Nucleus accumbens (tissue), 56 donors: Measurements from ENCODE around the gene N4BP2L1.

Experiments used
- DNase-seq, 56 donors: peaks; one replicate each; lab custom pipeline; 2025; lab: John Stamatoyannopoulos, UW

N4BP2L1 gene

DNA sequence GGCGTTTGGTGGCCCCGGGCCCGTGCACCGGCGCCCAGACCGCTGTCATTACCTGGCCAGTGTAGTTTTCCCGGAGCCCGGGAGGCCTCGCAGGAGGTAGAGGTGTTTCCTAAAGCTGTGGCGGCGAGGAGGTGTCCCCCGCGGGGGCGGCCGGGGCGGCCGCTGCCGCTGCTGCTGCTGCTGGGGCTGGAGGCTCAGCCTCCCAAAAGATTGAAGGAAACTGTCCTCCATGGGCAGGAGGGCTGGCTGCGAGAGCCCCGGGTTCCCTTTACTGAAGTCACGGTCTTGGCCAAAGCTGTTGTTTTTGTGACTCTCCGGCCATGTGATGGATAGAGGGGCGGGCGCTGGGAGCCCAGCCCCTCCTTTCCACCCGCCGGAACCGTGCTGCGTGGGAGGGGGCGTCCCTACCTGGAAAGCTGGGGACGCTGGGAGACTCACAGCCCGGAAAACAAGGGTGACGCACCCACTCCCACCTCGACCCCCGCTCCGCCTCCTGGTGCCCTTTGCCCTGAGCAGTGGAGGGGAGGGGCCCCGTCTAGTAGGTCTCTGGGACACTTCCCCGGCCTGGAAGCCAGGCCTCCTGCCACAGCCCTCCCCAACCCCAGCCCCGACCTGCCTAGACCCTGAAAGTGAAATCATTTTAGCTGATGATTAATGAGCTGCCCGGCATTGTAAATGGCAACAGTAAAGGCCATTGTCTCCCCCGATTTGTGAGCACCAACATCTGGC, at the start of gene N4BP2L1:
Gene N4BP2L1, minus strand, starts transcription at position 279 of the 729 bp plus-strand sequence. Its CDS starts 48 bp downstream, at position 231.
- peak in 54 of 56 donors; percentile 13 to 97 (median 72) for DNase-seq

DNA sequence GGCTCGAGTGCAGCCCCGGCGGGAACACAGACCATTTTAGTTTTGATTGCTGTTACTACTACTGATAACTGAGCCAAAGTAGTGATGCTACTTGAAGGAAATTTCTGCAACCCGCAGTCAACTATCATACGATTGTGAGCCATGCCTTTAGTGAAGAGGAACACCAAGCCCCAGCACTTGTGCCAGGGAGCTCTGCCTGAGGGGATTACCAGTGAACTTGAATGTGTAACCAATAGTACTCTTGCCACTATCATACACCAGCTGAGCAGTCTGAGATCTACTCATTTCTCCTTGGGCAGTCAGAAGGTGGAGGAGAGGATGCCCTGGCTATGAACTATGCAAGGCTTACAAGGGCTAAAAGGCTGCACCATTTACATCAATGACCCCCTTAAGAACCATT, 49.0 kb upstream of the N4BP2L1 start:
- DNase-seq, result no peak

DNA sequence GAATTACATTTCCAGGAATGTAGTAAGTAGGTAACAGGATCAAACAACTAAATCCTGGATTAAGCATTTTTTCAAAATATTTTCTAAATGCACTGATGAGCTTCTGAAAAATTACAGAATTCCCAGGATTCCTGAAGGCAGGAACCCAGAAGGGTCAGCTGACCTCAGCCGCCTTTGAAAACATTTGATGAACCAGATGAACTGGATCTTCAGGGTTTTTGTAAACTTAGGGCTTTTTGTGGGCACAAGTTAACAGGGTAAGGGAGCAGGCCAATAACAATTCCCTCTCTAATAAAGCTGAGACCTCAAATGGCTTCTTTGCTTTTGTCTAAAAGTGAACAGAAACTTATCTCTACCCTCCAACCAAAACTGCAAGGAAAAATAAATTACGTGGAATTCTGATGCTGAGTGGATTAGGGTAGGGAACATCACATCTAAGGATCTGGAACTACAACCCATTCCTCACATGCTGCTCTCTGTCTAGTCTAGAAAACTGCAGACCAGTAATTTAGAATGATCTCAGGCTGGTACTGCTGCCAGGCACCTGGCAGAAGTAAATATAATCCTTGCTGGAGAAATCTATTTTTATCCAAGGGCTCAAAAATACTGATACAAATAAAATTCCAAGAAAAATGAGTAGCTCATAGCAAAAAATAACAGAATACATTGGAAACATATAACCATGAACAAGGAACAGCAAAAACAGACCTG, 48.2 kb upstream of the N4BP2L1 start:
- no peak for DNase-seq

DNA sequence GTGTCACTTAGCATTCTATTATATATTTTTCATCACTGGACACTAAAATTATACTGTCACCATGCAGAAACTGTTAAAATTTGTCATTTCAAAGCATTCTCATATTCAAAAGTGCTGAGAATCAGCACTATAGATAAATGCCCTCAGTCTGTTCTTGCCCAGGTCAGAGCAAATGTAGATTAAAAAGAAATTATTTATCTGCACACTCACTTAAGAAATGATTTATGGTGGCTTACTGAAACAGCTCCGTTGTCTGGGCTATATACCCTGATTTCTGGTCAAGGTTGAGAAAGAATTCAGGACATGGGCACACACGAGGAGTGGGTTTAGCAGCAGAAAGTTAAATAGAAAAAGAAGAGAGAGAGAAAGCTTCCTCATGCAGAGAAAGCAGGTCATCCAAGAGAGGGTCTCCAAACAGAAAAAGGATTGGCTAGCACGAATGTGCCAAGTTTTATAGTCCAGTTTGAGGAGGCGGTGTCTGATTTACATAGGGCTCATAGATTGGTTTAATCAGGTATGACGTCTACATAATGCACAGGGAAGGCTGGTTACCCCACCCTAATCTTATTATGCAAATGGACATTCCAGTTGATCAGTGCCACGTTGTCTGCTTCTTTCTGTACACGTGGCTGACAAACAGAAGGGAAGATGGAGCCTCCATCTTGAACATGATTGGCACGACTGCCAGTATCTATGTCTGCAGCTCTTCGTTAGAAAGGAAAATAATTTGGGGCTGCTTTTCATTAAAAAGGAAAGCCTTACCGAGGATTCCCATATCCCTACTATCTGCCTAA, 47.3 kb upstream of the N4BP2L1 start:
- no peak for DNase-seq

DNA sequence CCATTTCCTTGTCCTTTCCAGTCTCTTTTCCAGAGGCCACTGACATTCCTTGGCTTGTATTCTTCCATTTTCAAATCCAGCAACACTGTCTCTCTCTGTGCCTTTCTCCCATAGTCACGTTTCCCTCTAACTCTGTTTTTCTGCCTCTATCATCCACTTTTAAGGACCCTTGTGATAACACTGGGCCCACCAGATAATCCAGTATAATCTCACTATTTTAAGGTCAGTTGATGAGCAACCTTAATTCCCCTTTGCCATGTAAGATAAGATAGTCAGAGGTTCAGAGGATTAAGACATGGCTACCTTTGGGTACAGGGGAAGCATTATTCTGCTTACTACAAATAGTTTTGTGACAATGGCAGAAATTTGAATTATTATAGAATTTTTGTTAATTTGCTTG, 45.7 kb upstream of the N4BP2L1 start:
- no peak for DNase-seq

DNA sequence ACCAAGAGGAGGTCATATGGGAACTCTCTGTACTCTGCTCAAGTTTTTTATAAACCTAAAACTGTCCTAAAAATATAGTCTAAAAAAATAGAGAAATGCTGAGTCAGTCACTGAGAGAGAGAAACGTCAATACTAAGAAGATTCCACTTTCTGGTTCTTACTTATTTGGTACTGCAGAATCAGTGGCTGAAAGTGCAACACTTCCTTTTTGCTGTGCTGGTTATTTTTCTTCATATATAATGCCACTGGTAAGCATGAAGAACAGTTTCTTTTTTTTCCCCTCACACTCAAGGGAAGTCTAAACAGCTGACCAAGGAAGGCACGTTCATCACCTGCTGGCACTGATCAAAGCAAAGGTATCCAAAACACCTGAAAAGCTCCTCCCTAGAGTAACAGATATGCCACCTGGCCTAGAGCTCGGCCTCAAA, 44.3 kb upstream of the N4BP2L1 start:
- DNase-seq, result no peak

GRCh38 chr13:32471187-32471922, 43.4 kb upstream of the N4BP2L1 start:
- peak in 42 of 56 donors; percentile 3 to 74 (median 39) for DNase-seq

DNA sequence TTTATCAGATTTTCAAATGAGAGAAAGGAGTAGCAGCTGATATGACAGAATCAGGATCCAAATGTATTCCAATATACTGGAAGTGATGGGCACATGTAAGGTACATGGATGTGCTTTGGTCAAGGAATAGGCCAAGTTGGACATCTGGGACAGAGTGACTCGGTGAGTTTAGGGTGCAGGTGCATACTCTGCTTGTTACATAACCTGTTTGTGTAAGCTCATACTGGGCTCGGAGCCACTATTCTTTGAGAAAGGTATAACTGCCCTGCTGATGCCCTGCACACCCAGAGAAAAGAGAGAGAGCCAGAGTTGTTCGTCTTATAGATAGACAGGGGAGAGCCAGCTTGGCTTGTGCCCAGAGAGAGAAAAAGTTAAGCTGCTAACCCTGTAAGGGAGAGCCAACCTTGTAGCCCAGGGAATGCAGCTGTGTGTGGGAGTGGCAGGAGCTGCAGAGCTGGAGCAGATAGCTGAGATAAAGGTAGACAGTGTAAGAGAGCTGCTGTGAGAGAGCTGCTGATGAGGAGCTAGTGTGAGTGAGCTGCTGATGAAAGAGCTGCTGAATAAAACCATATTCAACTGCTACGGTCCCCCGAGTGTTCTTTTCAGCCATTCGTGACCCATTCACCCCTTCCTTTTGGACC, 40.7 kb upstream of the N4BP2L1 start:
- DNase-seq, result no peak

DNA sequence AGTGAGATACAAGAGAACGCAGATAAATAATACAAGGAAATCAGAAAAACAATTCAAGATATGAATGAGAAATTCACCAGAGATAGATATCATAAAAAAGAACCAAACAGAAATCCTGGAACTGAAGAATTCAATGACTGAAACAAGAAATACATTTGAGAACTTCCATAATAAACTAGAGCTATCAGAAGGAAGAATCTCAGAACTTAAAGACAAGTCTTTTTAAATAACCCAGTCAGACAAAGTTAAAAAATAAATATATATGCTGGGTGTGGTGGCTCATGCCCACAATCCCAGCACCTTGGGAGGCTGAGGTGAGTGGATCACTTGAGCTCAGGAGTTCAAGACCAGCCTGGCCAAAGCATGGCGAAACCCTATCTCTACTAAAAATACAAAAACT, 28.7 kb upstream of the N4BP2L1 start:
- no peak for DNase-seq

GRCh38 chr13:32455594-32455903, 27.6 kb upstream of the N4BP2L1 start:
- no peak for DNase-seq

DNA sequence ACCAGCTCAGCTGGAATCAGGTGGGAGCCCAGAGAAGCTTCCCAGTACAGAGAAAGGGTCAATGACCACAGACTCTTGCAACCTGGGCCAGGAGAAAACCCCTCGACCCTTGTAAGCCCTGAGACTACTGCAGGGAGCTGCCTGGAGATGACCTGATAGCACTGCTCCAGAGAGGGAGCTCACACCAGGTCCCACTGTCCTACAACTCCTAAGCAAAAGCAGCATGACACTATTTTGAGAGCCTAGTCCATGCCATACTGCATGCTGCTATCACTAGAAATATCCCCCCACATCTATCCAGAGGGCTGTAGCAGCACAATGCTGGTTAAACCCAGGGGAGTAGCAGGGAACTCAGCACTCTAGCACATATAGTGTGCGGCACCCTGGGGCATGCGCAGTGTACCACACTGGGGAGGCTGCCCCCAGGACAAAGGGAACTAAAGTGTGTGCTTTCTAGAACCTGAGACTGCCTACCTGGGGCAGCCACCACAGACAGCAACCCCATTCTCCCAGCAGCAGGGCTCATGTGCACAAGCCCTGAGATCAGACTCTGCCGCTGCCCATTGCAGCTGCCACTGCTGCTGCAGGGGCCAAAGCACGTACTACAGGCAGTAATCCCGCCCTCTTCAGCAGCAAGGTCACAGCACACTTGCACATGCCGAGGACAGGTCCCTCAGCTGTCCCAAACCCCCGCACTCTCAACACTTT, 27.1 kb upstream of the N4BP2L1 start:
- DNase-seq, result no peak

DNA sequence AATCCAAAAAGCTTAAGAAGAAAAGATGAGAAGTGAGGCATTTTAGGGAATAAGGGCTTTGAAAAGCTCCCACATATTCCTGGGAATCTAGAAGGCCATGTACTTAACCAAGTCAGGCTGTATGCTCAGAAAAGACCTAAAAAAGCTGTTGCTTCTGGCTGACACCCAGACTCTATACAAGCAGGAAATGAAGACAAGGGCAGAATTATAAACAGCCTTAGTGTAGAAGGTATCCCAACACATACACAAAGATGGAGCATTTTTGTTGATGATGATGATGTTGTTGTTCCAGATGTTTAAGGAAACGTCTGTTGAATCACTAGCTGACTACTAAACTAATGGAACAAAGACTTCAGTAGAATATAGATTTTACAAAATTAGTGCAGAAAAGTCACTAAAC, 26.1 kb upstream of the N4BP2L1 start:
- DNase-seq, result no peak

DNA sequence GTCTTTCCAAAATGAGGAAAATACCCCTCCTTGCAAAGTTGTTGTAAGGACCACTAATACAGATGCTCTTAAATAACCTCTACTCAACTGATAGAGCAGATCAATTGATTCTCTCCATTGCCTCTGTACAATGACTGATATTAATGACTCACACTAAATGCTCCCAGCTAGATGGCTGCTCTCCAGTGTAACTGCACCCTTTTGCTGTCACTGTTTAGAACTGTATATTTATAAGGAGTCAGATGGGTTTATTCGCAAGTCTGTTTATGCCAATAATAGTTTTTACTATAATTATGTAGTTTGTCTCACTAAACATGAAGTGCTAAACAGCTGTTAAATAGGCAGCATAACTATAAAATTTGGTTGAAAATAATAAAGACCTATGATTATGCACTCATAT, 21.0 kb upstream of the N4BP2L1 start:
- DNase-seq, result no peak

DNA sequence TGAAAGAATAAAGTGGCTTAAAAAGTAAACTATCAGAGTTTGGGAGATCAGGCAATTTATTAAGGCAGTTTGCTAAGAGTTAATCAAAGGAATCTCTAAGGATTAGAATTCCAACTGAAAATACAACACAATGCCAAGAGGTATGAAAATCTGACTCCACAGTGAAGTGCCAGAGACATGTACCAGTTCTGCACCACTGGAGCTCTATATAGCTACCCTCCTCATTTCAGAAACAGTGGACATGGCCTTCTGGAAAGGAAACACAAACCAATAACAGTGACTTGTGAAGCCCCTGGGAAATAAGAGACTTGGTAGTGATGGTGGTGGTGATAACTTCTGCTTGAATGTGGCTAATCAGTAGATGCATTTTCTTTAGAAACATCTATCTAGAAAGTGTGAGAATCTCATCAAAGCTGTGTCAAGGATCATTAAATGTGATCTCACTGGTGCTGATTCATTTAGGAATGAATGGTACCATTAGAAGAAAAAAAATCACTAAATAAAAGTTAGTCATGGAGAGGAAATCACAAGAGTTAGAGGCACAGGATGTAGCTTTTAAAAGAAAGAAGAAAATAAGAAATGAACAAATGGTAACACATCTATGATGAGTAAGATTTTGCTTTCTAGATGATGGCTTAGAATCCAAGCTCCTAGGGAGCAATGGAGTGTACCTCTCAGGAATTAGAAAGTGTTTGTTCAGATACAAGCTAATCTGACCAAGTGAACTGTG, 20.1 kb upstream of the N4BP2L1 start:
- DNase-seq, result no peak

- no peak for DNase-seq
Measured at GRCh38 chr13:32446773-32447465, 19.0 kb upstream of the N4BP2L1 start.

- DNase-seq, result no peak
Measured at GRCh38 chr13:32446220-32446619, 18.3 kb upstream of the N4BP2L1 start.

DNA sequence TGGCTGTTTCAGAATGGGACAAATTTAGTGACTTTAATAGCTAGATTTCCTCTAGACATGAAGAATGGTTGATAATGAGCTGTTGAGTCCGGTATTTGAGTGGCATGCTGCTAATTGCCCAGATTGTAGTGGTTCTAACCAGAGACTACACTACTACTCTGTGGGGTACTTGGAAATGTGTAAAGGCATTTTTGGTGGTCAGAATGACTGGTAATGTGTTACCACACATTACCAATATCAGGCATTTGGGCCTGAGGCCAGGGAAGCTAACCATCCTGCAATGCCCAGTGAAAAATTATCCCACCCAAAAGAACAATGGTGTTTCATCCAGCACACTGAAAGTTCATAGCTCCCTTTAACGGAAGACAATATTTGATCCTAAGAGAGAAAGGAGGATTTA, 17.5 kb upstream of the N4BP2L1 start:
- no peak for DNase-seq

DNA sequence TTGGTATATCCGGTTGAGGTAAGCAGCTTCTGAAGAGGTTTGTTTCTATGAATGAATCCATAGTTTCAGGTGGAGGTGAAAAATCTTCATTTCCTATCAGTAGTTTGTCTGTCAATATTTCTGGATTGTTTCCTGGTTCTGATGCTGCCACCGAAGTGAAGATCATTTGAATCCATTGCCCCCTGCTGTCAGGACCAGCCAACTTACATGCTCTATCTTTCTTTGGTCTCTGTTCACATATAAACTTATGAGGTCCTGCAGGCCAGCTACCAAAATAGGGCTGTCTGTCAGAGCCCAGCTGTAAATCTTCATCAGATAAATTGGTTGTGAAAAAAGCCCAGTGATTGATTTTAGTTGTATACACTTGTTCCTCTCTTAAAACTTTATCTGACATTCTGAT, 15.2 kb upstream of the N4BP2L1 start:
- peak in 9 of 56 donors; percentile 2 to 43 (median 13) for DNase-seq
